GM21786 (cell line): ENCODE data around the gene KDM7A.
"Not testable (repeated sequence)": the region's sequence is repeated elsewhere in the genome, so short reads cannot be mapped to it uniquely, and the experiment has no call there.

Experiments
- ATAC-seq: cut with Tn5 transposase; IDR thresholded peaks from one replicate; pipeline ENCODE4 v1.9.1; 2021; ENCODE audit not compliant: unreplicated experiment

Gene KDM7A

GRCh38 chr7:140176811-140177702, at the start of gene KDM7A:
Gene KDM7A (minus strand): TSS chr7:140176983. CDS start chr7:140176937, 46 bp downstream.
- ATAC-seq = peak; percentile 68

- no peak for ATAC-seq
Measured at GRCh38 chr7:140225562-140226249, 48.9 kb upstream of the KDM7A start.

GRCh38 chr7:140223515-140224221, 46.9 kb upstream of the KDM7A start:
- no peak for ATAC-seq

- ATAC-seq = peak; percentile 69
Measured at GRCh38 chr7:140222814-140223213, 46.0 kb upstream of the KDM7A start.

GRCh38 chr7:140219672-140220524, 43.1 kb upstream of the KDM7A start:
- no peak for ATAC-seq

GRCh38 chr7:140218656-140219055, 41.9 kb upstream of the KDM7A start:
- no peak for ATAC-seq

GRCh38 chr7:140217750-140218501, 41.1 kb upstream of the KDM7A start:
- ATAC-seq = no peak

GRCh38 chr7:140215281-140215680, 38.5 kb upstream of the KDM7A start:
- no peak for ATAC-seq

- ATAC-seq = no peak
Measured at GRCh38 chr7:140214075-140214684, 37.4 kb upstream of the KDM7A start.

- peak; percentile 17 for ATAC-seq
Measured at GRCh38 chr7:140213684-140214074, 36.9 kb upstream of the KDM7A start.

- peak; percentile 57 for ATAC-seq
Measured at GRCh38 chr7:140212100-140212881, 35.5 kb upstream of the KDM7A start.

GRCh38 chr7:140211698-140212097, 34.9 kb upstream of the KDM7A start:
- no peak for ATAC-seq

- ATAC-seq = peak; percentile 84
Measured at GRCh38 chr7:140209866-140210609, 33.3 kb upstream of the KDM7A start.

GRCh38 chr7:140206616-140207389, 30.0 kb upstream of the KDM7A start:
- ATAC-seq = no peak

- no peak for ATAC-seq
Measured at GRCh38 chr7:140205600-140205999, 28.8 kb upstream of the KDM7A start.

- ATAC-seq = no peak
Measured at GRCh38 chr7:140203556-140203955, 26.8 kb upstream of the KDM7A start.

- ATAC-seq = not testable (repeated sequence)
Measured at GRCh38 chr7:140202942-140203341, 26.2 kb upstream of the KDM7A start.
